H9 (cell line): Measurements from ENCODE around the gene SKAP1. TPM values are rescaled to one million over a fixed set of nuclear protein-coding genes. Genes with fewer than 3 reads are reported as not detected.

ENCODE experiments used
- DNase-seq: peaks from one replicate; pipeline ENCODE4 v3.0.0-alpha.2; 2017
- H2AFZ ChIP-seq: one replicate; pipeline ENCODE4 v1.6.1; 2013; ENCODE audit warnings: mild to moderate bottlenecking, low read length, control low read depth, moderate library complexity
- H2AK5ac ChIP-seq: 2 replicates; pipeline ENCODE4 v1.6.1; 2013; ENCODE audit warnings: low read length, control low read depth, mixed read lengths; ENCODE audit not compliant: insufficient read length
- H2BK120ac ChIP-seq: one replicate; pipeline ENCODE4 v1.6.1; 2013; ENCODE audit warnings: low read depth, mild to moderate bottlenecking, low read length, control low read depth, inconsistent platforms; ENCODE audit not compliant: poor library complexity, severe bottlenecking
- H2BK12ac ChIP-seq: 2 replicates; pipeline ENCODE4 v1.6.1; 2013; ENCODE audit warnings: low read length, control low read depth, mixed read lengths, low read depth; ENCODE audit not compliant: insufficient read length
- H2BK15ac ChIP-seq: 2 replicates; pipeline ENCODE4 v1.6.1; 2013; ENCODE audit warnings: low read depth, low read length, control low read depth
- H2BK20ac ChIP-seq: one replicate; pipeline ENCODE4 v1.6.1; 2013; ENCODE audit warnings: low read depth, mild to moderate bottlenecking, low read length, control low read depth, inconsistent platforms; ENCODE audit not compliant: poor library complexity, severe bottlenecking
- H2BK5ac ChIP-seq: 2 replicates; pipeline ENCODE4 v1.6.1; 2013; ENCODE audit warnings: low read length, control low read depth, mixed read lengths; ENCODE audit not compliant: insufficient read length
- H3K14ac ChIP-seq: 2 replicates; pipeline ENCODE4 v1.6.1; 2013; ENCODE audit warnings: low read length, control low read depth; ENCODE audit not compliant: insufficient read depth
- H3K18ac ChIP-seq: 2 replicates; pipeline ENCODE4 v1.6.1; 2013; ENCODE audit warnings: low read depth, mild to moderate bottlenecking, mixed read lengths, low read length, control low read depth; ENCODE audit not compliant: insufficient read length
- H3K23ac ChIP-seq: 2 replicates; pipeline ENCODE4 v1.6.1; 2013; ENCODE audit warnings: low read length, control low read depth, mixed read lengths, low read depth; ENCODE audit not compliant: insufficient read length
- H3K23me2 ChIP-seq: 2 replicates; pipeline ENCODE4 v1.6.1; 2013; ENCODE audit warnings: low read depth, mild to moderate bottlenecking, mixed read lengths, low read length, control low read depth; ENCODE audit not compliant: insufficient read length, poor library complexity, severe bottlenecking
- H3K27ac ChIP-seq: 2 replicates; pipeline ENCODE4 v1.5.1; 2013; ENCODE audit warnings: low read length, control low read depth, mixed read lengths, low read depth; ENCODE audit not compliant: insufficient read length
- H3K27me3 ChIP-seq: 2 replicates; pipeline ENCODE4 v1.6.1; 2013; ENCODE audit warnings: low read length, control low read depth, inconsistent platforms; ENCODE audit not compliant: insufficient read depth
- H3K4ac ChIP-seq: 2 replicates; pipeline ENCODE4 v1.6.1; 2013; ENCODE audit warnings: low read depth, mild to moderate bottlenecking, control low read depth, inconsistent platforms, low read length, moderate library complexity
- H3K4me1 ChIP-seq: 2 replicates; pipeline ENCODE4 v1.6.1; 2013; ENCODE audit warnings: low read length, control low read depth, inconsistent platforms; ENCODE audit not compliant: insufficient read depth
- H3K4me2 ChIP-seq: 2 replicates; pipeline ENCODE4 v1.6.1; 2013; ENCODE audit warnings: low read length, control low read depth, mixed read lengths; ENCODE audit not compliant: insufficient read length, insufficient read depth
- H3K56ac ChIP-seq: 2 replicates; pipeline ENCODE4 v1.6.1; 2013; ENCODE audit warnings: low read depth, mild to moderate bottlenecking, mixed read lengths, low read length, control low read depth; ENCODE audit not compliant: insufficient read length
- H3K79me1 ChIP-seq: 2 replicates; pipeline ENCODE4 v1.6.1; 2013; ENCODE audit warnings: low read depth, mild to moderate bottlenecking, moderate library complexity, low read length, control low read depth, inconsistent platforms; ENCODE audit not compliant: insufficient read depth, poor library complexity, severe bottlenecking
- H3K79me2 ChIP-seq: 2 replicates; pipeline ENCODE4 v1.6.1; 2013; ENCODE audit warnings: low read length, control low read depth, inconsistent platforms; ENCODE audit not compliant: insufficient read depth
- H3K9ac ChIP-seq: 2 replicates; pipeline ENCODE4 v1.6.1; 2013; ENCODE audit warnings: low read length, control low read depth, mixed read lengths; ENCODE audit not compliant: insufficient read length; ENCODE audit errors: extremely low read depth
- H3K9me3 ChIP-seq: one replicate; pipeline ENCODE4 v1.6.1; 2013; ENCODE audit warnings: low read depth, low read length, inconsistent platforms; ENCODE audit not compliant: control insufficient read depth
- H3T11ph ChIP-seq: one replicate; pipeline ENCODE4 v1.6.1; 2013; ENCODE audit warnings: mild to moderate bottlenecking, low read length, control low read depth, inconsistent platforms
- H4K20me1 ChIP-seq: one replicate; pipeline ENCODE4 v1.6.1; 2013; ENCODE audit not compliant: control insufficient read depth, insufficient read length, insufficient read depth
- H4K5ac ChIP-seq: 2 replicates; pipeline ENCODE4 v1.6.1; 2013; ENCODE audit warnings: low read depth, mild to moderate bottlenecking, mixed read lengths, low read length, control low read depth; ENCODE audit not compliant: insufficient read length
- H4K8ac ChIP-seq: replicated peaks from 2 replicates; pipeline ENCODE4 v1.6.1; 2013; ENCODE audit warnings: low read length, control low read depth, mixed read lengths, low read depth; ENCODE audit not compliant: insufficient read length
- H4K91ac ChIP-seq: 2 replicates; pipeline ENCODE4 v1.6.1; 2013; ENCODE audit warnings: low read depth, mild to moderate bottlenecking, moderate library complexity, mixed read lengths, low read length, control low read depth; ENCODE audit not compliant: insufficient read length
- H3K27ac Mint-ChIP-seq, 3 experiments: 2 replicates in 2 of 3; 3 replicates in 1 of 3; pipeline ENCODE4 v1.8.0; 2020 to 2021; ENCODE audit warnings: mixed read lengths in 3 of 3, mild to moderate bottlenecking in 1 of 3, moderate library complexity in 1 of 3
- H3K27me3 Mint-ChIP-seq: 2 replicates; pipeline ENCODE4 v1.8.0; 2021; ENCODE audit warnings: low read depth, mild to moderate bottlenecking, moderate library complexity, mixed read lengths
- H3K36me3 Mint-ChIP-seq, 3 experiments: 2 replicates in 2 of 3; 3 replicates in 1 of 3; pipeline ENCODE4 v1.8.0; 2020 to 2021; ENCODE audit warnings: low read depth in 3 of 3, mixed read lengths in 3 of 3; ENCODE audit not compliant: insufficient read depth in 1 of 3
- H3K4me1 Mint-ChIP-seq, 2 experiments: 2 replicates each; pipeline ENCODE4 v1.8.0; 2020; ENCODE audit warnings: mixed read lengths in 2 of 2
- H3K4me3 Mint-ChIP-seq, 2 experiments: 2 replicates in 1 of 2; 3 replicates in 1 of 2; pipeline ENCODE4 v1.8.0; 2020 to 2021; ENCODE audit warnings: mild to moderate bottlenecking in 2 of 2, mixed read lengths in 2 of 2, moderate library complexity in 1 of 2
- H3K9me3 Mint-ChIP-seq, 2 experiments: 2 replicates in 1 of 2; 3 replicates in 1 of 2; pipeline ENCODE4 v1.8.0; 2020; ENCODE audit warnings: mild to moderate bottlenecking in 2 of 2, mixed read lengths in 2 of 2, moderate library complexity in 1 of 2
- whole genome bisulfite sequencing: extraction: QIAGEN DNeasy Blood & Tissue Kit; methylation state at CpG from one replicate; pipeline ENCODE4 v1.1.7; 2013; ENCODE audit warnings: missing lambda C conversion rate, low lambda C conversion rate, mixed read lengths; ENCODE audit not compliant: insufficient read length; ENCODE audit errors: extremely low coverage; 5-methylcytosine and 5-hydroxymethylcytosine counted together
- total RNA-seq: library from RNA; stranded (reverse); gene quantifications from 2 replicates; pipeline ENCODE4 v1.2.1, GENCODE V29; 2021
- TF ChIP-seq, protein P1 (sequence below): fragments of 200-600 bp; sonication (generic); conservative IDR thresholded peaks from 3 replicates; pipeline ENCODE4 v1.8.0; 2021; ENCODE audit warnings: antibody characterized with exemption, mild to moderate bottlenecking

The SKAP1 gene
- total RNA-seq, 1 experiment from 2014 or later: not detected

DNA sequence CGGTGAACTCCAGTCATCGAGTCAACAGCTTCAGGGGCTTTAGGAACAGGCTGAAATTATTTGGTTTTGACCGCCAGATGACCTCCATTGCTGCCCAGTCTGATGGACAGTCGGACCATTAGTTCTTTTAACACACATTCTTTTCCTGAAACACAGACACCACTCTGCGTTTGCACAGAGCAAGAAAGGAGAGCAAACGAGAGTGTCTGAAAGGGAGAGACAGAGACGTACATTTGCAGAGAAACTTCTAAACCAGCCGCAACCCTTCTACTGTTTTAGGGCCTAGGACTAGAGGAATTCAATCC lies 166.3 kb downstream of the SKAP1 start:
- no peak for DNase-seq
- Histone ChIP-seq H2BK12ac (no peak overlapping the region), H3K9ac (no peak overlapping the region), H4K91ac (no peak overlapping the region), H3K14ac (no peak overlapping the region), H2BK5ac (no peak overlapping the region), H4K5ac (no peak overlapping the region), H2BK15ac (no peak overlapping the region), H3K18ac (no peak overlapping the region), H3K79me1 (no peaks in the 10 kb centered on the region), H2BK120ac (no peak overlapping the region), H2BK20ac (no peak overlapping the region), H3K79me2 (no peaks in the 10 kb centered on the region), H2AK5ac (no peak overlapping the region), H3K23ac (no peak overlapping the region), H3K4me2 (no peak overlapping the region), H3K9me3 (no peaks in the 10 kb centered on the region), H4K20me1 (no peaks in the 10 kb centered on the region), H2AFZ (no peak overlapping the region), H4K8ac (no peak overlapping the region), H3K4ac (no peak overlapping the region), H3K23me2 (no peaks in the 10 kb centered on the region), H3K4me1 (no peaks in the 10 kb centered on the region), H3K56ac (no peak overlapping the region), H3T11ph (no peak overlapping the region), H3K27me3 (no peaks in the 10 kb centered on the region), H3K27ac (no peak overlapping the region)
- H3K4me1 Mint-ChIP-seq: peaks cover 20 to 26% of the 10 kb centered on the region in 2 experiments
- peaks cover 5% of the 10 kb centered on the region for H3K27me3 Mint-ChIP-seq
- no peaks in the 10 kb centered on the region for H3K36me3 Mint-ChIP-seq
- no CpG with 5 or more reads among the region's 8 CpGs for WGBS
- no peak overlapping the region for H3K4me3 Mint-ChIP-seq
- H3K27ac Mint-ChIP-seq: no peak overlapping the region
- TF ChIP-seq, protein P1, sequence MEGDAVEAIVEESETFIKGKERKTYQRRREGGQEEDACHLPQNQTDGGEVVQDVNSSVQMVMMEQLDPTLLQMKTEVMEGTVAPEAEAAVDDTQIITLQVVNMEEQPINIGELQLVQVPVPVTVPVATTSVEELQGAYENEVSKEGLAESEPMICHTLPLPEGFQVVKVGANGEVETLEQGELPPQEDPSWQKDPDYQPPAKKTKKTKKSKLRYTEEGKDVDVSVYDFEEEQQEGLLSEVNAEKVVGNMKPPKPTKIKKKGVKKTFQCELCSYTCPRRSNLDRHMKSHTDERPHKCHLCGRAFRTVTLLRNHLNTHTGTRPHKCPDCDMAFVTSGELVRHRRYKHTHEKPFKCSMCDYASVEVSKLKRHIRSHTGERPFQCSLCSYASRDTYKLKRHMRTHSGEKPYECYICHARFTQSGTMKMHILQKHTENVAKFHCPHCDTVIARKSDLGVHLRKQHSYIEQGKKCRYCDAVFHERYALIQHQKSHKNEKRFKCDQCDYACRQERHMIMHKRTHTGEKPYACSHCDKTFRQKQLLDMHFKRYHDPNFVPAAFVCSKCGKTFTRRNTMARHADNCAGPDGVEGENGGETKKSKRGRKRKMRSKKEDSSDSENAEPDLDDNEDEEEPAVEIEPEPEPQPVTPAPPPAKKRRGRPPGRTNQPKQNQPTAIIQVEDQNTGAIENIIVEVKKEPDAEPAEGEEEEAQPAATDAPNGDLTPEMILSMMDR: no peak
- H3K9me3 Mint-ChIP-seq: no peaks in the 10 kb centered on the region
